Osteocyte (in vitro differentiated cells): ENCODE results near the gene RALGPS1. TPM values are rescaled to one million over a fixed set of nuclear protein-coding genes. Genes with fewer than 3 reads are reported as not detected.

ENCODE experiments used
- DNase-seq: peaks from one replicate; pipeline ENCODE4 v3.0.0; 2021; ENCODE audit warnings: mixed read lengths; ENCODE audit not compliant: unreplicated experiment; ENCODE audit errors: extremely low spot score
- H3K27ac Mint-ChIP-seq: one replicate; pipeline ENCODE4 v1.8.0; 2021; ENCODE audit warnings: mild to moderate bottlenecking, mixed read lengths; ENCODE audit not compliant: unreplicated experiment
- H3K27me3 Mint-ChIP-seq: one replicate; pipeline ENCODE4 v1.8.0; 2021; ENCODE audit warnings: mixed read lengths; ENCODE audit not compliant: unreplicated experiment
- H3K36me3 Mint-ChIP-seq: one replicate; pipeline ENCODE4 v1.8.0; 2021; ENCODE audit warnings: mixed read lengths; ENCODE audit not compliant: unreplicated experiment
- H3K4me1 Mint-ChIP-seq: one replicate; pipeline ENCODE4 v1.8.0; 2021; ENCODE audit warnings: mixed read lengths; ENCODE audit not compliant: unreplicated experiment
- H3K4me3 Mint-ChIP-seq: one replicate; pipeline ENCODE4 v1.8.0; 2021; ENCODE audit warnings: mild to moderate bottlenecking, moderate library complexity, mixed read lengths; ENCODE audit not compliant: unreplicated experiment
- H3K9me3 Mint-ChIP-seq: one replicate; pipeline ENCODE4 v1.8.0; 2021; ENCODE audit warnings: mixed read lengths; ENCODE audit not compliant: unreplicated experiment
- total RNA-seq: library from RNA; stranded (reverse); gene quantifications from 2 replicates; pipeline ENCODE4 v1.2.1, GENCODE V29; 2021
- TF ChIP-seq, protein P1 (sequence below): fragments of 200-600 bp; sonication (generic); IDR thresholded peaks from 2 replicates; pipeline ENCODE4 v1.5.0; 2021; ENCODE audit warnings: antibody characterized with exemption, mild to moderate bottlenecking, moderate library complexity

Gene RALGPS1
- total RNA-seq, 1 donor from 2014 or later, result 9.9 TPM

DNA sequence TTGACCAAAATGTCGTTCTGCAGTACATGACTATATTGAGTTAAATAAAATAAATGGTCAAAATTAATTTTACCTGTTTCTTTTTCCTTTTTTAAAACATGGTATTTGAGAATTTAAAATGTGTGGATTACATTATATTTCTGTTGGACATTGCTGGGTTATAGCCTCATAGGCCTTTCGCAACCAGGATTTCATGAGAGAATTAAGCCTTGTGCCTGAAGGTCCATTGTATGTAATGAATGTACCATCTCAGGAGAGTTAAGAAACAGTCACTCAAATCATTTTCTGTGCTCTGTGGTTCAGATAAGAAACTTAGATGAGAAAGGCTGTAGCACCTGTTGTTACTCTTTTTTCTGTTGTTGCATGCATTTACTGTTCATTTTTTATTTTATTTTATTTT is 104.4 kb downstream of the RALGPS1 start:
- Mint-ChIP-seq H3K27ac (no peak overlapping the region), H3K4me1 (peaks cover 27% of the 10 kb centered on the region), H3K36me3 (no peaks in the 10 kb centered on the region), H3K4me3 (no peak overlapping the region), H3K27me3 (peaks cover 4% of the 10 kb centered on the region), H3K9me3 (no peaks in the 10 kb centered on the region)
- TF ChIP-seq, protein P1, sequence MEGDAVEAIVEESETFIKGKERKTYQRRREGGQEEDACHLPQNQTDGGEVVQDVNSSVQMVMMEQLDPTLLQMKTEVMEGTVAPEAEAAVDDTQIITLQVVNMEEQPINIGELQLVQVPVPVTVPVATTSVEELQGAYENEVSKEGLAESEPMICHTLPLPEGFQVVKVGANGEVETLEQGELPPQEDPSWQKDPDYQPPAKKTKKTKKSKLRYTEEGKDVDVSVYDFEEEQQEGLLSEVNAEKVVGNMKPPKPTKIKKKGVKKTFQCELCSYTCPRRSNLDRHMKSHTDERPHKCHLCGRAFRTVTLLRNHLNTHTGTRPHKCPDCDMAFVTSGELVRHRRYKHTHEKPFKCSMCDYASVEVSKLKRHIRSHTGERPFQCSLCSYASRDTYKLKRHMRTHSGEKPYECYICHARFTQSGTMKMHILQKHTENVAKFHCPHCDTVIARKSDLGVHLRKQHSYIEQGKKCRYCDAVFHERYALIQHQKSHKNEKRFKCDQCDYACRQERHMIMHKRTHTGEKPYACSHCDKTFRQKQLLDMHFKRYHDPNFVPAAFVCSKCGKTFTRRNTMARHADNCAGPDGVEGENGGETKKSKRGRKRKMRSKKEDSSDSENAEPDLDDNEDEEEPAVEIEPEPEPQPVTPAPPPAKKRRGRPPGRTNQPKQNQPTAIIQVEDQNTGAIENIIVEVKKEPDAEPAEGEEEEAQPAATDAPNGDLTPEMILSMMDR, result no peak
- no peak for DNase-seq

DNA sequence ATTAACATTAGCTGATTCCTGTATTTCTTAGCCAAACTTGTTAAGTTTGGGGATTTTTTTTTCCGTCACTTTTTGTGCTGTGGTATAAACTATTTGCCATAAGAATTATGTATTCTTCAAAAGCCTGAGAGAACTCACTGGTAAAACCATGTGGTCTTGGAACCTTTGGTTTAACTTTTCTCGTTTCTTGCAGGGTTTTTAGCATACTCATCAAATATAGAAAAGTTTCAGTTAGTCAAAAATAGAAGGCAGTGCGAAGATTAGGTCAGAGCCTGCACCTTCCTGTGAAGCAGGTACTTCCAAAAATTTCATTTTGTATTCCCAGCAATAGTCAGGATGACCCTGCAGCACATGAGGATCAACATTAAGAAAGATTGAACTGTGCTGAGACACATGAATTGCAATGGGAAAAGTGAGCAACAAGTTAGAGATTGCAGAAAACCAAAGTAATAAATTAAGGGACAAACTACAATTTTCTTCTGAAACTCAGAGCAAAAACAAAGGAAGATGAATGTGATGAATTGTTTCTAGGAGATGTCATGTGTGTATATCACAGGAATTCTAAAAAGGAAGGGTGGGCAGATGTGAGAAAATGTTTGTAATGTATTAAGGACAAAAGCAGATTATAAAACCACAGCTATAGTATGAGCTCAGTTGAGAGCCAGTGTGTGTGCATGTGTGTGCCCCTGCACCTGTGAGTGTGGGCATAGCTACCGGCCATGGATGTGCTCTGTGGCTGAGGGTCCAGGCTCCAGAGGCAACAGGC is 105.6 kb downstream of the RALGPS1 start:
- H3K27ac Mint-ChIP-seq, result peak overlapping the region; percentile 71
- H3K9me3 Mint-ChIP-seq, result no peaks in the 10 kb centered on the region
- H3K36me3 Mint-ChIP-seq, result no peaks in the 10 kb centered on the region
- DNase-seq, result no peak
- peaks cover 29% of the 10 kb centered on the region for H3K4me1 Mint-ChIP-seq
- no peak overlapping the region for H3K4me3 Mint-ChIP-seq
- TF ChIP-seq, protein P1, result no peak
- H3K27me3 Mint-ChIP-seq, result peaks cover 4% of the 10 kb centered on the region

DNA sequence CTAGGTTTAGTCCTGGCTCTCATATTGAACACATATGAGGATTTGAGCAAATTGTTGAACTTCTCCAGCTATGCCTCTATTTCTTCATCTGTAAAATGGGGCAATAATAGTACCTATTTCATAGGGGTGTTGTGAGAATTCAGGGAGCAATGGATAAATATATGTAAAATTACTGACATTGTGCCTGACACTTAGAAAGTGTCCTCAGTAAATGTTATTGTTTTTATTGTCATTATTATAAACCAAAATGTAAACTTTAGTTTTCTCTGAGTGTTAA is 106.2 kb downstream of the RALGPS1 start:
- no peak for DNase-seq
- Mint-ChIP-seq H3K4me1 (peaks cover 29% of the 10 kb centered on the region), H3K27ac (peak overlapping the region; percentile 97), H3K27me3 (peaks cover 3% of the 10 kb centered on the region), H3K4me3 (no peak overlapping the region), H3K36me3 (no peaks in the 10 kb centered on the region), H3K9me3 (no peaks in the 10 kb centered on the region)
- TF ChIP-seq, protein P1, result no peak

DNA sequence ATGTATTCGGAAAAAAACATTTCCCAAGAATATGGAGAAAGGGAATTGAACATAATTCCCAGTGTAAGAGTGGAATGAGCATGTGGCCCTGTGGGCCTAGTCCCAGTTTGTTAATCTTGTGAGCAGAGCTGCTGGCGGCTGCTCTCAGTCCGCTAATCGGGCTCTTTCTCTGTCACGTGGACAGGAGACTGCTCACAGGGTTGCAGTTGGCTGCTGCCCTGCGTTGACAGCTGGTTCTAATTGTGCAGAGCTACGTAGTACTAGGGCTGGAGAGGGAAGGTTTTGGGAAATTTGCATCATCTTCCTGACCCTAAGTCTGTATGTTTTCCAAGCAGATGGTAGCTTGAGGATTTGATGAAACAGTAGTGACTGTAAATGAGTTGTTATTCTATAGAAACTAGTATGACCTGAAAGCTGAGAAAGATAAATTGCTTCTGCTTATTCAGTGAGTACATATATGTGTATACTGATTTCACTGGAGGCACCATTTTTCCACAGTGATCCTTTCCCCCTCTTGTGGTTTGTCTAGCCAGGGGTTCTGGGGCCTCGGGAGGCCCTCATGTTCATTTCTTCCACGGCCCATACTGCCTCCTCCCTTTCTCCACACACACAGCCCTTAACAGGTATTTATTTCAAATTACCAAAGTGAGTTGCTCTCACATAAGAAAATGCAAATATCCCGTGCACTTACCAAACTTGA is 107.2 kb downstream of the RALGPS1 start:
- peak; percentile 90 for DNase-seq
- Mint-ChIP-seq H3K27me3 (no peaks in the 10 kb centered on the region), H3K4me3 (no peak overlapping the region), H3K4me1 (peaks cover 29% of the 10 kb centered on the region), H3K27ac (peak overlapping the region; percentile 97), H3K9me3 (no peaks in the 10 kb centered on the region), H3K36me3 (no peaks in the 10 kb centered on the region)
- TF ChIP-seq, protein P1, result no peak

DNA sequence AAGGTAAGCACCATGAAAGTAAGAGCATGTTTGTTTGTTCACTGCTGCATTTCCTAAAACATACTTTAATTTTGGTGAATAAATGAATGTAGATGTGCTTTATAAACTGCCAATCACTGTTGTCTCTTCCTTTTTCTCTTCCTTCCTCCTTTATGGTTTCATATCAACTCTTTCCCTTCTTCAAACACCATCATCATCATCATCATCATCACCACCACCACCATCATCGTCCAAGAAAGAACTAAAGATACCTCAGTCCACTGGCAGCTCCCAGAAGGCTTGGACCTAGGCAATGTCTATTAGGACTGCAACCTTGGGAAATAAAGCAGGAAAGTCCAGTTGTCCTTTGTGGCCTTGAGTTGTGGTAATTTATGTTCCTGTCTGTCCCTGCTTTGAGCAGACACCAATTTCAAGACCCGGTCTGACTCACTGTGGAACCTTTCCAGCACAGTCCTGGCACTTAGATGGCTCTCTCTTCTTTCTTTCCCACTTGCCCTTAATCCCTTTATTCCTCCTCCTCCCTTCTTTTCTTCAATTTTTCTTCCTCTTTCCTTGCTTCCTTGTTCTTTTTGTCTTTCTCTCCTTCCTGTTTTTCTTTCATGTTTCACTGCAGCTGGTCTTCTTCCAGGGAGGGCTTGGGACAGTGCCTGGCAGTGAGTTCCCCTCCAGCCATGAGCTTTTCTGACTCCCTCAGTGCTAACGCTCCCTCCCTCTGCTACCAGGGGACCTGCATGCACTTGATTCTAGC is 108.5 kb downstream of the RALGPS1 start:
- Mint-ChIP-seq H3K9me3 (no peaks in the 10 kb centered on the region), H3K27ac (peak overlapping the region; percentile 97), H3K4me3 (no peak overlapping the region), H3K4me1 (peaks cover 32% of the 10 kb centered on the region), H3K36me3 (no peaks in the 10 kb centered on the region), H3K27me3 (no peaks in the 10 kb centered on the region)
- TF ChIP-seq, protein P1, result no peak
- DNase-seq, result no peak
